SH-SY5Y (cell line): Measurements from ENCODE around the gene HDAC8.

Experiments
- GATA2 ChIP-seq: IDR thresholded peaks from 2 replicates; pipeline ENCODE4 v1.6.1; 2011; ENCODE audit warnings: mild to moderate bottlenecking, low read depth, low read length
- GATA3 ChIP-seq: IDR thresholded peaks from 2 replicates; pipeline ENCODE4 v1.6.1; 2011; ENCODE audit warnings: low read depth, mild to moderate bottlenecking, low read length, moderate library complexity

- TF ChIP-seq GATA2 (no peak), GATA3 (no peak)
Measured at GRCh38 chrX:72304877-72305276, 267.8 kb downstream of the HDAC8 start.
